Measurements from ENCODE around the gene NAV3. TPM values are rescaled to one million over a fixed set of nuclear protein-coding genes. Genes with fewer than 3 reads are reported as not detected.

NAV3 gene
- polyA plus RNA-seq, 1 experiment, result 91.7 TPM

GRCh38 chr12:78167510-78167909, 336.8 kb downstream of the NAV3 start:
- Histone ChIP-seq H3K36me3 (ENCODE audit: control insufficient read depth, insufficient read depth, low read length) (peaks cover 1% of the 10 kb centered on the region; the same call in 1 of the 2 replicates), H3K4me3 (ENCODE audit: low read depth, low read length) (no peak overlapping the region), H3K27me3 (ENCODE audit: control insufficient read depth, insufficient read depth, low read length) (no peaks in the 10 kb centered on the region)
- ChIA-PET CTCF (interaction anchor here (0.6 kb wide), 2 partner anchors 451 to 989 kb away, joined by 4 read pairs; no protein-coding TSS in a partner anchor), POLR2A (no interaction called here)
- TF ChIP-seq, protein P1, sequence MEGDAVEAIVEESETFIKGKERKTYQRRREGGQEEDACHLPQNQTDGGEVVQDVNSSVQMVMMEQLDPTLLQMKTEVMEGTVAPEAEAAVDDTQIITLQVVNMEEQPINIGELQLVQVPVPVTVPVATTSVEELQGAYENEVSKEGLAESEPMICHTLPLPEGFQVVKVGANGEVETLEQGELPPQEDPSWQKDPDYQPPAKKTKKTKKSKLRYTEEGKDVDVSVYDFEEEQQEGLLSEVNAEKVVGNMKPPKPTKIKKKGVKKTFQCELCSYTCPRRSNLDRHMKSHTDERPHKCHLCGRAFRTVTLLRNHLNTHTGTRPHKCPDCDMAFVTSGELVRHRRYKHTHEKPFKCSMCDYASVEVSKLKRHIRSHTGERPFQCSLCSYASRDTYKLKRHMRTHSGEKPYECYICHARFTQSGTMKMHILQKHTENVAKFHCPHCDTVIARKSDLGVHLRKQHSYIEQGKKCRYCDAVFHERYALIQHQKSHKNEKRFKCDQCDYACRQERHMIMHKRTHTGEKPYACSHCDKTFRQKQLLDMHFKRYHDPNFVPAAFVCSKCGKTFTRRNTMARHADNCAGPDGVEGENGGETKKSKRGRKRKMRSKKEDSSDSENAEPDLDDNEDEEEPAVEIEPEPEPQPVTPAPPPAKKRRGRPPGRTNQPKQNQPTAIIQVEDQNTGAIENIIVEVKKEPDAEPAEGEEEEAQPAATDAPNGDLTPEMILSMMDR (IDR thresholded peaks at IDR 0.05; ENCODE audit: insufficient read depth, low read depth, low read length), result no peak
- DNase-seq (ENCODE audit: low read depth), result no peak

DNA sequence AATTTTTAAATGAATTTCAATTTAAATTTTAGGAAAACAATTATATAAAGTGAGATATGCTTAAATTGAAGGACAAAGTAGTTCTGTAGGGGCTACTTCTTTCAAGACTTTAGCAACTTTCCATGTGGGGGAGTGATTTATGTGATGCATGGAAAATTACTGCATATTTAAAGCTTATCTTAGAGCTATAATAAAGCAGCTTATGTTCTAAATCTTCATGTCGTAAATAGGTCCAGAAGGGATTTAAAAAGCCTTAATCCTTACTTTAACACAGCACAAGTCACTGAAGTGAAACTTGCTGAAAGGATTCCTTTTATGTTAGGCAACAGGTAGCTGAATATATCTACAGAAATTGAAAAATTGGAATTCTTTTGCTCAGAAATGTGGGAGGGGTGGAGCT, 340.4 kb downstream of the NAV3 start:
- H3K27me3 ChIP-seq (ENCODE audit: control insufficient read depth, insufficient read depth, low read length), result no peaks in the 10 kb centered on the region
- ChIA-PET POLR2A (no interaction called here), CTCF (interaction anchor here (1.1 kb wide), 1 partner anchor 12 kb away, joined by 3 read pairs; no protein-coding TSS in a partner anchor)
- TF ChIP-seq, protein P1 (IDR thresholded peaks at IDR 0.05; ENCODE audit: insufficient read depth, low read depth, low read length), result no peak
- DNase-seq (ENCODE audit: low read depth), result no peak
- no peak overlapping the region for H3K4me3 ChIP-seq (ENCODE audit: low read depth, low read length)
- H3K36me3 ChIP-seq (ENCODE audit: control insufficient read depth, insufficient read depth, low read length), result peaks cover 1% of the 10 kb centered on the region; the same call in 1 of the 2 replicates

DNA sequence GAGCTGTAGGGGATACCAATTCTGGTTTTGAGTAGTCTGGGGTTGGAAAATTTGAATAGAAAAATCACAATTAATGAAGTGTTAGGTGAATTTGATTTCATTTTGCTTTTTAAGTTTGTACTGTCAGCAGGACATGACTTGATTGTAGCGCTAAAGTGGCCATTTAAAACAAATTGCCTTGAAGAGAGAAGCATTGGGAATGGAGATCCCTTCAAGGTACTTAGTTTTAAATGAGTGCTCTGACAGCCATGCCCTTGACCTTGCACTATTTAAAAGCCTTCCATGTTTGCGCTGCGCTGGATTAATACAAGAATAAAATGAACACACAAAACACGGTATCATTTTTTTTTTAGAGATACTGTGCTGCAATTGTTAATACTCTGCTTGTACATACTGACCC, 345.9 kb downstream of the NAV3 start:
- ChIA-PET CTCF (no interaction called here), POLR2A (no interaction called here)
- no peak overlapping the region for H3K4me3 ChIP-seq (ENCODE audit: low read depth, low read length)
- H3K36me3 ChIP-seq (ENCODE audit: control insufficient read depth, insufficient read depth, low read length), result peaks cover 7% of the 10 kb centered on the region; the same call in 1 of the 2 replicates
- H3K27me3 ChIP-seq (ENCODE audit: control insufficient read depth, insufficient read depth, low read length), result no peaks in the 10 kb centered on the region
- no peak for DNase-seq (ENCODE audit: low read depth)
- TF ChIP-seq, protein P1 (IDR thresholded peaks at IDR 0.05; ENCODE audit: insufficient read depth, low read depth, low read length), result no peak

GRCh38 chr12:78177298-78177697, 346.6 kb downstream of the NAV3 start:
- ChIA-PET CTCF (no interaction called here), POLR2A (no interaction called here)
- Histone ChIP-seq H3K36me3 (ENCODE audit: control insufficient read depth, insufficient read depth, low read length) (peaks cover 7% of the 10 kb centered on the region; the same call in 1 of the 2 replicates), H3K4me3 (ENCODE audit: low read depth, low read length) (no peak overlapping the region), H3K27me3 (ENCODE audit: control insufficient read depth, insufficient read depth, low read length) (no peaks in the 10 kb centered on the region)
- TF ChIP-seq, protein P1 (IDR thresholded peaks at IDR 0.05; ENCODE audit: insufficient read depth, low read depth, low read length), result no peak
- no peak for DNase-seq (ENCODE audit: low read depth)

- CTCF ChIA-PET, result no interaction called here
- H3K36me3 ChIP-seq (ENCODE audit: control insufficient read depth, insufficient read depth, low read length), result peaks cover 7% of the 10 kb centered on the region; the same call in 1 of the 2 replicates
- POLR2A ChIA-PET, result no interaction called here
These were observed 348.7 kb downstream of the NAV3 start for GRCh38 chr12:78179346-78179745.

More at GRCh38 chr12:78179346-78179745, 348.7 kb downstream of the NAV3 start:
- no peak for DNase-seq (ENCODE audit: low read depth)
- Histone ChIP-seq H3K4me3 (ENCODE audit: low read depth, low read length) (no peak overlapping the region), H3K27me3 (ENCODE audit: control insufficient read depth, insufficient read depth, low read length) (no peaks in the 10 kb centered on the region)
- TF ChIP-seq, protein P1 (IDR thresholded peaks at IDR 0.05; ENCODE audit: insufficient read depth, low read depth, low read length), result no peak
